HEK293T (cell line): ENCODE results near the gene SMIM12.

Experiments used
- CTCF ChIA-PET: fragments of 350-600 bp; formaldehyde crosslinking; extraction: SDS; loops from one replicate; lab custom pipeline; 2021; ENCODE audit warnings: antibody characterized with exemption, inconsistent platforms; lab: Yijun Ruan, JAX
- POLR2A ChIA-PET: fragments of 350-600 bp; formaldehyde crosslinking; extraction: SDS; loops from one replicate; lab custom pipeline; 2020; ENCODE audit warnings: antibody characterized with exemption, inconsistent platforms; lab: Yijun Ruan, JAX
- DNase-seq: peaks from one replicate; pipeline ENCODE4 v3.0.0; 2012; ENCODE audit warnings: mixed read lengths; ENCODE audit errors: extremely low spot score
- ARNT ChIP-seq: fragments of 450-650 bp; IDR thresholded peaks from 2 replicates; pipeline ENCODE4 v1.6.1; 2017; ENCODE audit warnings: mild to moderate bottlenecking
- BHLHE40 ChIP-seq: fragments of 450-650 bp; IDR thresholded peaks from 2 replicates; pipeline ENCODE4 v1.6.1; 2016; ENCODE audit warnings: mild to moderate bottlenecking, moderate library complexity, borderline replicate concordance
- CTBP1 ChIP-seq: fragments of 450-650 bp; IDR thresholded peaks from 2 replicates; pipeline ENCODE4 v1.6.1; 2016; ENCODE audit warnings: borderline replicate concordance
- ELF4 ChIP-seq: fragments of 450-650 bp; IDR thresholded peaks from 2 replicates; pipeline ENCODE4 v1.6.1; 2017; ENCODE audit warnings: antibody characterized with exemption
- FOXA1 ChIP-seq: fragments of 450-650 bp; IDR thresholded peaks from 2 replicates; pipeline ENCODE4 v1.6.1; 2016; ENCODE audit warnings: mild to moderate bottlenecking
- FOXK2 ChIP-seq: fragments of 450-650 bp; IDR thresholded peaks from 2 replicates; pipeline ENCODE4 v1.6.1; 2016; ENCODE audit warnings: mild to moderate bottlenecking
- FOXM1 ChIP-seq: fragments of 450-650 bp; IDR thresholded peaks from 2 replicates; pipeline ENCODE4 v1.6.1; 2017; ENCODE audit warnings: mild to moderate bottlenecking, borderline replicate concordance
- HDGF ChIP-seq: fragments of 450-650 bp; IDR thresholded peaks from 2 replicates; pipeline ENCODE4 v1.6.1; 2017; ENCODE audit warnings: antibody characterized with exemption, borderline replicate concordance
- L3MBTL2 ChIP-seq: fragments of 450-650 bp; conservative IDR thresholded peaks from 2 replicates; pipeline ENCODE4 v1.6.1; 2016; ENCODE audit warnings: mild to moderate bottlenecking
- LEF1 ChIP-seq: fragments of 450-650 bp; IDR thresholded peaks from 2 replicates; pipeline ENCODE4 v1.6.1; 2017; ENCODE audit warnings: mild to moderate bottlenecking, borderline replicate concordance
- NFRKB ChIP-seq: fragments of 450-650 bp; IDR thresholded peaks from 2 replicates; pipeline ENCODE4 v1.6.1; 2016; ENCODE audit warnings: mild to moderate bottlenecking, moderate library complexity
- SP1 ChIP-seq: fragments of 450-650 bp; IDR thresholded peaks from 2 replicates; pipeline ENCODE4 v1.6.1; 2017
- SUZ12 ChIP-seq: fragments of 450-650 bp; IDR thresholded peaks from 2 replicates; pipeline ENCODE4 v1.6.1; 2016; ENCODE audit warnings: mild to moderate bottlenecking
- TARDBP ChIP-seq: fragments of 450-650 bp; IDR thresholded peaks from 2 replicates; pipeline ENCODE4 v1.6.1; 2016
- ZNF384 ChIP-seq: fragments of 450-650 bp; IDR thresholded peaks from 2 replicates; pipeline ENCODE4 v1.6.1; 2016
- TF ChIP-seq, protein P1 (sequence below): fragments of 450-650 bp; IDR thresholded peaks from 2 replicates; pipeline ENCODE4 v1.6.1; 2016

The SMIM12 gene

DNA sequence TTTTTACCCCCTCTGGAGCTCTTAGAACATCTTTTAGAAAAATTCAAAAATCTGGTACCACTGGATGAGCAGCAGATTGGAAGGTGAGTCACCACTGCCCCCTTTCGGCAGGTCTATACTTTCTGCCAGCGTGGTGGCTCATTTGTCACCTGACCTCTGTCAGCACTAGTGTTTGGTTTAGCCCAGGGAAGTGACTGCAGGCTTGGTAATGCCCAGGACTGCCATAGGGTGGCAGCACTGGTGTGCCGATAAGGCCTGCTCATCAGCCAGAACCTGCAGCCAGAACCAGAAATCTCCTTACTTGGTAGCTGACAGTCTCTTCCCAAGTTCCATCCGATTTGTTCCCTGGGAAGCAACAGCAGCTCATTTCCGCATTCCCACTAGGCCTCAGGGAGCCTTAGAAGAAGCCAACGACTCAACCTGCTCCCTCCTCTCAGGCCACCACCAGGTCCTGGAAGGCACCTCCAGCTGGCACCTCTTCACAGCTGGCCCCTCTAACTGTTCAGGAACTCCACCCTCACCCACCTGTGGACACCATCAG lies 6.8 kb downstream of the SMIM12 start:
- POLR2A ChIA-PET = interaction anchor here (1.0 kb wide), 1 partner anchor 917 kb away, joined by 3 read pairs; no protein-coding TSS in a partner anchor

DNA sequence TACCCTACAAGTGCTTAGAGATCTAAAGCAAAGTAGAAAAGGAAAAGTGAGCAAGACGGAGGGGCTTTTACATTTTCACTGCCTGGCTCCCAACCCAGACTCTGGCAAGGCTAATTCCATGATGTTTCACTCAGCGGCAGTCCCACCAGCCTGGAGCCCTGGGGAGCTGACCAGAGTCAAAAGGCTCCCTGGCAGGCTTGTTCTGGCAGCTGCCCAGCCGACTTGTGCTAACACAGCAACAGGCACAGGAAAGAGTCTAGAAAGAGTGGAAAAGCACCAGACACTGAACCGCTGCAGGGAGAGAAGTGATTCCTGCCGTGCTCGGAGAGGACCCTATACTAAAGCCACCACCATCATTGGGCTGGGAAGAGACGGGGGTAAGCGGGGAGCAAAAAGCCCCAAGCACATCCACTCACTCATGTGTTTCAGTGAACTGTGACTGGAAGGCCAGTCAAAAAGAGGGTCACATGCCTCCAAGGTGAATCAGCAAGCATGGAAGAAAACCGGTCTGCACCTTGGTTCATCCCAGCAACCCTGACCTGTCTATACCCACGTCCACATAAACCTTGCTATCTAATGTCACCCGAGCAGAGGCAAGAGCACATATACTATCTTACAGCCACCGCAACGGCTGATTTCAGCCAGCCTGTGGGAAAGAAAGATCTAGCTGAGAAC lies 8.0 kb downstream of the SMIM12 start:
- CTCF ChIA-PET = no interaction called here
- no peak for DNase-seq
- TF ChIP-seq NFRKB (no peak), SUZ12 (no peak), SP1 (no peak), ZNF384 (no peak), BHLHE40 (no peak), TARDBP (no peak), HDGF (no peak), FOXM1 (no peak), CTBP1 (no peak), FOXA1 (no peak), ARNT (no peak), ELF4 (no peak), FOXK2 (no peak), L3MBTL2 (no peak), LEF1 (no peak)
- TF ChIP-seq, protein P1, sequence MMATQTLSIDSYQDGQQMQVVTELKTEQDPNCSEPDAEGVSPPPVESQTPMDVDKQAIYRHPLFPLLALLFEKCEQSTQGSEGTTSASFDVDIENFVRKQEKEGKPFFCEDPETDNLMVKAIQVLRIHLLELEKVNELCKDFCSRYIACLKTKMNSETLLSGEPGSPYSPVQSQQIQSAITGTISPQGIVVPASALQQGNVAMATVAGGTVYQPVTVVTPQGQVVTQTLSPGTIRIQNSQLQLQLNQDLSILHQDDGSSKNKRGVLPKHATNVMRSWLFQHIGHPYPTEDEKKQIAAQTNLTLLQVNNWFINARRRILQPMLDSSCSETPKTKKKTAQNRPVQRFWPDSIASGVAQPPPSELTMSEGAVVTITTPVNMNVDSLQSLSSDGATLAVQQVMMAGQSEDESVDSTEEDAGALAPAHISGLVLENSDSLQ = no peak
- POLR2A ChIA-PET = no interaction called here

More for the DNA sequence above, 6.8 kb downstream of the SMIM12 start:
- DNase-seq = peak; percentile 94
- TF ChIP-seq TARDBP (no peak), L3MBTL2 (no peak), ELF4 (no peak), SUZ12 (no peak), HDGF (no peak), BHLHE40 (no peak)
- TF ChIP-seq, protein P1 = peak; percentile 47; the same call in 1 of the 2 replicates
- CTCF ChIA-PET = interaction anchor here (0.6 to 1.8 kb wide), 15 partner anchors 8 to 642 kb away, joined by 3 to 9 read pairs (median 4); no protein-coding TSS in a partner anchor

DNA sequence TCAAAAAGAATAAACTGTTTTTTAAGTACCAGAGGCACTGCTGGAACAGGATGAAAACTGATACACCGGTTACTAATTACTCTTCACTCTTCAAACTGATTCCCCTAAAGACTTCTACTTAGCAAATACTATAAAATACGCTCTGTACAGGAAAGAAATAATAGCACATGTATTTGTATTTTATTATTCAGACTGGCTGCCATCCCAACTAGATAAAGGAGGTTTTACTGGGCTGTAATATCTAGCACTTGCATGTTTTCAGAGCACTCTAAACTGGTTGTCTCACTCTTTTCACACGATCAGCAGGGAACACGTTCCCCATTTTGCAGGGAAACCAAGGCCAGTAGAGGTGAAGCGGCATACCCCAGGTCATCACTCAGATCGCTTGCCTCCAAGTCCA lies 9.2 kb downstream of the SMIM12 start:
- no peak for DNase-seq
- ChIA-PET CTCF (no interaction called here), POLR2A (no interaction called here)
- TF ChIP-seq HDGF (no peak), ARNT (no peak), ZNF384 (no peak), CTBP1 (no peak), L3MBTL2 (no peak), FOXK2 (no peak)

DNA sequence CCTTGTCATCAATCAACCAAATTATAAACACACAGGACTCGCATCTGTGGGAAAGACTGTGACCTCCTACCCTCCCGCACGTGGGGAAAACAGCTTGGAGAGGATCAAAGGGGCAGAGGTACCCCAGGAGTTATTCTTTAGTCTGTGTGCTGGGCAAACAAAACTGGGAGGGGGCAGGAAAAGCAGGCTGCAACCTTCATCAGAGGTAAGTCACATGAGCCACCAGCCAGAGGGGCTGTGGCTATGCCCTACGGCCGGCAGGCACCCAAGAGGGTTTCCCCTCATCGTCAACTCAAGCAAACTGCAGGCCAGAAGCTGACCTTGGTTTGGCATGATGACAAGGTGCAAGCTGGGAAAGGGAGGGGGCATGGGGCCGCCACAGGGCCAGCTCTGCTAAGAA lies 12.5 kb downstream of the SMIM12 start:
- CTCF ChIA-PET = no interaction called here
- DNase-seq = no peak
- POLR2A ChIA-PET = interaction anchor here (1.1 kb wide), 1 partner anchor 13 kb away, joined by 3 read pairs; the partner anchor contains the start of gene SMIM12
- TF ChIP-seq FOXK2 (no peak), L3MBTL2 (no peak), TARDBP (no peak), NFRKB (no peak), ELF4 (no peak), CTBP1 (no peak), LEF1 (no peak), SP1 (no peak), ARNT (no peak), FOXA1 (no peak), HDGF (no peak), ZNF384 (no peak), BHLHE40 (no peak), SUZ12 (no peak)
- TF ChIP-seq, protein P1 = no peak

DNA sequence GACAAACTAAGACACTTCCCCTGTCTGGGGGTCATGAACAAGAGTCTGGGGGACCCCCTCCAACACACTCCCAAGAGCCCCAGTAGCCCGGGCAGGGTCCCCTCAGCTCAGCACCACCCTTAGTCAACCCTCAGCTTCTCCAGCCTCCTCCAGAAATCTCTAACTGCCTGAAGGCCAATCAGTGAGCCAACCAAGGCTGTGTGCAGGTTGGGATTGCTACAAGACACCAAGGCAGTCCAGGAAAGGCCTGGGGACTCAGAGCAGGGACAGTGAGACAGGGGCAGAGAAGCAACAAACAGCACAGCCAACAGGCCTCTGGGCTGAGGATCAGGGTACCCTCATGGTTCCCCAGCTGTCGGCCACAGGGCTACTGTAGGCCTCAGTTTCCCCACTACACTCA lies 13.3 kb downstream of the SMIM12 start:
- no peak for TF ChIP-seq TARDBP
- TF ChIP-seq FOXA1 = no peak
- no peak for TF ChIP-seq ZNF384
- no peak for TF ChIP-seq ARNT
- TF ChIP-seq, protein P1 = no peak
- TF ChIP-seq CTBP1 = no peak
- TF ChIP-seq BHLHE40 = no peak
- TF ChIP-seq L3MBTL2 = no peak
- no peak for TF ChIP-seq NFRKB
- CTCF ChIA-PET = no interaction called here
- no peak for DNase-seq
- POLR2A ChIA-PET = interaction anchor here (0.6 kb wide), 1 partner anchor 14 kb away, joined by 3 read pairs; no protein-coding TSS in a partner anchor
